Pancreas (tissue), 10 donors: Measurements from ENCODE around the gene DGKK. TPM values are rescaled to one million over a fixed set of nuclear protein-coding genes. Genes with fewer than 3 reads are reported as not detected.
A peak's percentile ranks its signal among the peaks of the same experiment; 100 is the strongest.

Experiments
- ATAC-seq, 4 donors: fragments of 200-7000 bp; cut with Tn5 transposase; one replicate each; pipeline versions ENCODE4 v1.8.0 to v1.9.1; 2020; ENCODE audit warnings: mild to moderate bottlenecking in 4 of 4, moderate library complexity in 4 of 4
- DNase-seq, 6 donors: peaks; one replicate each; pipeline ENCODE4 v3.0.0-alpha.2; 2020
- FAIRE-seq: peaks from 2 replicates; lab custom pipeline; 2012; peaks lifted over from hg19 to GRCh38; lab: Jason Lieb, UNC
- H3K27ac ChIP-seq, 4 donors: fragments of 200-600 bp; sonication (generic); 1 replicate in 3 of 4; 2 replicates in 1 of 4; pipeline versions ENCODE4 v1.5.0 to v1.8.0; 2020
- H3K27me3 ChIP-seq, 4 donors: fragments of 200-600 bp; one replicate each; pipeline ENCODE4 v1.8.0; 2021
- H3K36me3 ChIP-seq, 3 donors: fragments of 200-600 bp; sonication (generic) in 1 of 3; one replicate each; pipeline versions ENCODE4 v1.5.0 to v1.8.0; 2020 to 2021
- H3K4me1 ChIP-seq, 3 donors: fragments of 200-600 bp; one replicate each; pipeline ENCODE4 v1.8.0; 2021
- H3K4me3 ChIP-seq, 4 donors: fragments of 200-600 bp; sonication (generic) in 2 of 4; one replicate each; pipeline versions ENCODE4 v1.5.0 to v1.8.0; 2020 to 2021
- H3K9me3 ChIP-seq, 4 donors: fragments of 200-600 bp; one replicate each; pipeline ENCODE4 v1.8.0; 2021
- WGBS, 2 donors: extraction: QIAGEN DNeasy Blood & Tissue Kit; methylation state at CpG; one replicate each; pipeline ENCODE4 v1.1.7; 2013; 5-methylcytosine and 5-hydroxymethylcytosine counted together
- intact Hi-C, 3 donors: fragments of 100-400 bp; cut with DNase I; formaldehyde crosslinking; loops; one replicate each; pipeline versions ENCODE4 v1.11.1 to v1.14.2; 2022
- polyA plus RNA-seq, 2 donors: library from polyadenylated mRNA; stranded (reverse); fragments of 200-250 nt; gene quantifications; one replicate each; pipeline ENCODE4 v1.2.3, GENCODE V29; 2013
- total RNA-seq, 6 donors: library from RNA; stranded (reverse); fragmentation: NEBNext Ultra II Directional in 4 of 6; extraction: Animal tissue kit (Norgen Biotek cat#: 25700) in 4 of 6; gene quantifications; one replicate each; pipeline versions ENCODE4 v1.2.1 to v1.2.4, GENCODE V29; 2021 to 2023
- TF ChIP-seq, protein P1 (sequence below), 4 donors: fragments of 200-600 bp; sonication (generic) in 3 of 4; IDR thresholded peaks; one replicate each; pipeline versions ENCODE4 v1.5.0 to v1.8.0; 2021; ENCODE audit warnings: antibody characterized with exemption in 4 of 4
- donor health status: healthy with polysubstance abuse.
- donor health status: DM: no; HTN: no; CAD: no; lungs with moderate emphysema.
- donor health status: DM: no; HTN: no; CAD: no.
- donor health status: control.
- donor health status: control.
- donor health status: Bipolar disorder and iron deficiency.
- donor health status: DM: yes; HTN: yes; CAD: no.
- donor health status: DM: no; HTN: no; CAD: no.
- donor health status: DM: no; HTN: no; CAD: no.
- donor health status: DM: yes; HTN: yes; CAD: no.

DGKK gene
- total and polyA plus RNA-seq, 8 donors, result not detected

DNA sequence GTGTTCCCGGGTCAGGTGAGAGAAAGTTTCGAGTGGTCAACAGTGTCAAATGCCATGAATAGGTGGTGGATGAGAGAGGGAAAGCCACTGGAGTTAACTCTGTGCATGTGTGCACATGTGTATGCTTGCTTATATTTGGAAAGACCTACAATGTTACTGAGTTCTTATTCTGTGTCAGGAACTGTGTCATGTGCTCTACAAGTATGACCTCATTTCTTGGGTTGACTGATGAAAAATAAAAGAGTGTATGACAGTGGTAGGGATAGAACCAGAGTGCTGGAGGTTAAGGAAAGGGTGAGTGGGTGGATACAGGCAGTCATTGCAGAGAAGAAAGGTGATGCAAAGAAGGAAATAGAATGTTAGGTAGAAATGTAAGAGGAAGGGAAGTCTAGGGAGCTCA lies 22.1 kb upstream of the DGKK start:
- intact Hi-C loops, result no loop called here
- Histone ChIP-seq H3K36me3 (no peaks in the 10 kb centered on the region), H3K27me3 (peaks cover 0 to 23% (median 0%) of the 10 kb centered on the region in 4 donors), H3K9me3 (no peaks in the 10 kb centered on the region), H3K27ac (no peak overlapping the region), H3K4me1 (no peaks in the 10 kb centered on the region), H3K4me3 (no peak overlapping the region)
- ATAC-seq, result no peak
- TF ChIP-seq, protein P1, sequence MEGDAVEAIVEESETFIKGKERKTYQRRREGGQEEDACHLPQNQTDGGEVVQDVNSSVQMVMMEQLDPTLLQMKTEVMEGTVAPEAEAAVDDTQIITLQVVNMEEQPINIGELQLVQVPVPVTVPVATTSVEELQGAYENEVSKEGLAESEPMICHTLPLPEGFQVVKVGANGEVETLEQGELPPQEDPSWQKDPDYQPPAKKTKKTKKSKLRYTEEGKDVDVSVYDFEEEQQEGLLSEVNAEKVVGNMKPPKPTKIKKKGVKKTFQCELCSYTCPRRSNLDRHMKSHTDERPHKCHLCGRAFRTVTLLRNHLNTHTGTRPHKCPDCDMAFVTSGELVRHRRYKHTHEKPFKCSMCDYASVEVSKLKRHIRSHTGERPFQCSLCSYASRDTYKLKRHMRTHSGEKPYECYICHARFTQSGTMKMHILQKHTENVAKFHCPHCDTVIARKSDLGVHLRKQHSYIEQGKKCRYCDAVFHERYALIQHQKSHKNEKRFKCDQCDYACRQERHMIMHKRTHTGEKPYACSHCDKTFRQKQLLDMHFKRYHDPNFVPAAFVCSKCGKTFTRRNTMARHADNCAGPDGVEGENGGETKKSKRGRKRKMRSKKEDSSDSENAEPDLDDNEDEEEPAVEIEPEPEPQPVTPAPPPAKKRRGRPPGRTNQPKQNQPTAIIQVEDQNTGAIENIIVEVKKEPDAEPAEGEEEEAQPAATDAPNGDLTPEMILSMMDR (IDR thresholded peaks at IDR 0.05), result no peak
- DNase-seq, result no peak
- FAIRE-seq, result no peak
- 36 to 40% methylated on average over 2 of the region's 2 CpGs for WGBS, 2 donors

DNA sequence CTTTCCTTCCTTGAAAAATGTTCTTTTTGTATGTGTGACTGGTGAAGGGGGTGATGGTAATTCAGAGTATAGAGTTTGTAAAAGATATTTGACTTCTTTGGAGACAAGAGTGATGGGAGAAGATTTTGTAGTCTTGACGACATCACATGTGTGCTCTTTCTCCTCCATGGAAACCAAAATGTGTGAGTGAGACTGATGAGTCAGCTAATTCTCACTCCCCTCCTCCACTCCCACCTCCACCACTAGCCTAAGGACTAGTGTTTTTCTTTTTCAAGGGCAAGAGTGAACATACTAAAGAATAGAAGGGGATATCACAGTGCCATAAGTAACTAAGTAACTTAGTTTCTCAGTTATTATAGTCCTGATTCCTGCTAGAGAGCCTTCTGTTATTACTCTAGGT lies 14.0 kb upstream of the DGKK start:
- no peak for DNase-seq
- no peaks in the 10 kb centered on the region for H3K36me3 ChIP-seq
- ATAC-seq, result no peak
- no peak overlapping the region for H3K27ac ChIP-seq
- peaks cover 0 to 18% (median 0%) of the 10 kb centered on the region in 4 donors for H3K27me3 ChIP-seq
- no peak overlapping the region for H3K4me3 ChIP-seq
- no peaks in the 10 kb centered on the region for H3K9me3 ChIP-seq
- 61 to 69% methylated on average over 1 of the region's 1 CpG for WGBS, 2 donors
- TF ChIP-seq, protein P1 (IDR thresholded peaks at IDR 0.05), result no peak
- intact Hi-C loops, result no loop called here
- no peaks in the 10 kb centered on the region for H3K4me1 ChIP-seq
- FAIRE-seq, result no peak

DNA sequence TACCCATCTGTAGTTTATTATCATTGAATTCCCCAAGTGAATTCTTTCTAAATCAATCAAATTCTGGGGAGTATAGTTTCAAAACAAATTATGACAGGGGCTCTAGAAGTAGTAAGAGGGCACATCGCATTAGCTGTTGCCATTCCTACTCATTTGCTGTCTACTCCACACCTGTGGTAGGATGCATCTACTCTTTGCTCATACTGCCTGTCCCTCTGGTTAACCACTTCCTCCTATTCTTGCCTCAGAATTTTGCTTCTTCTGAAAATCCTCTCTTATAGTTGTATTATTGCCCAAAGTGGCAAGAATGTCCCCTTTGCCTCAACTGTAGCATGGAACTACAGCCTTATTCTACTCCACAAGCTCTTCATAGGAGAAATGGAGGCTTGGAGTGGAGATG lies 12.7 kb upstream of the DGKK start:
- FAIRE-seq, result no peak
- Histone ChIP-seq H3K4me1 (no peaks in the 10 kb centered on the region), H3K4me3 (no peak overlapping the region), H3K36me3 (no peaks in the 10 kb centered on the region), H3K27me3 (peaks cover 0 to 22% (median 0%) of the 10 kb centered on the region in 4 donors), H3K9me3 (no peaks in the 10 kb centered on the region), H3K27ac (no peak overlapping the region)
- intact Hi-C loops, result no loop called here
- 67 to 83% methylated on average over 1 of the region's 1 CpG for WGBS, 2 donors
- DNase-seq, result no peak
- no peak for ATAC-seq
- TF ChIP-seq, protein P1 (IDR thresholded peaks at IDR 0.05), result no peak

DNA sequence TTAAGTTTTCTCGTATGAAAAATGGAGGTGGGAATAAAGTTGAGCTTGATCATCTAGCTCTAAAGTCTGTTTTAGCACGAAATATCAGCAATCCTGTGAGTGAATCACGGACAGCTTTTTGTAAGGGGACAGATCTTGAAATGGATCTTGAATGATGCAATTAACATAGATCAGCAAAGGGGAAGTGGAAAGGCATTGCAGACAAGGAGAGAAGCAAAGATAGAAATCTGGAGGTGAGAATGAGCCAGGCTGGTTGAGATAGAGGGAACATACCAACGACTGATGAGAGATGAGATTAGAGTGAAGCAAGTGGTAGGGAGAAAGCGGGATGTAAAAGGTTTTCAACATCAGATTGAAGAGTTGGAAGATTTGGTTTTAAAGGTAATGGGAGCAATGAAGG lies 4.6 kb upstream of the DGKK start:
- intact Hi-C loops, result no loop called here
- ATAC-seq (no peak), DNase-seq (no peak), FAIRE-seq (no peak)
- TF ChIP-seq, protein P1 (IDR thresholded peaks at IDR 0.05), result no peak
- H3K4me3 ChIP-seq, result no peak overlapping the region
- H3K9me3 ChIP-seq, result no peaks in the 10 kb centered on the region
- H3K4me1 ChIP-seq, result no peaks in the 10 kb centered on the region
- H3K36me3 ChIP-seq, result no peaks in the 10 kb centered on the region
- no peak overlapping the region for H3K27ac ChIP-seq
- H3K27me3 ChIP-seq, result peaks cover 0 to 44% (median 6%) of the 10 kb centered on the region in 4 donors
- WGBS, 2 donors, result 30 to 40% methylated on average over 5 of the region's 5 CpGs

DNA sequence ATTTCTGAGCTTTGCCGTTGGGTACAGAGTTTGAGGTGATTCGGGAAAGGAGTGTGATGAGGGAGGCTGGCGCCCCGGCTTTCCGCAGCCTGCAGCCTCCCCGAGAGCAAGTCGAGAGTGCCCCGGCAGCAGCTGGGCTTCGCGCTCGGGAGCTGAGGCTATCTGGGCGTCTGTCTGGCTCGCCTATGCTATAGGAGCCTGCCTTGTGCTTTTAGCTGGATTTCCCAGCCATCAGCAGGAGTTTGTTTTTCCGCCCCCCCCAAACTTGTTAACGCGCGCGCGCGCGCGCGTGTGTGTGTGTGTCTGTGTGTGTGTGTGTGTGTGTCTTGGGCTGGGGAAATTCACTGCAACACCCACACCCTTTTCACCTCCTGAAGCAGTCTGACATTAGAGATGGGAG lies 765 bp upstream of the DGKK start:
- DNase-seq (peak in 1 of 6 donors; percentile 51), ATAC-seq (no peak), FAIRE-seq (no peak)
- H3K27me3 ChIP-seq, result peaks cover 0 to 54% (median 10%) of the 10 kb centered on the region in 4 donors
- no peak overlapping the region for H3K4me3 ChIP-seq
- H3K27ac ChIP-seq, result no peak overlapping the region
- 2 to 27% methylated on average over 23 of the region's 23 CpGs for WGBS, 2 donors
- H3K36me3 ChIP-seq, result no peaks in the 10 kb centered on the region
- no peaks in the 10 kb centered on the region for H3K9me3 ChIP-seq
- intact Hi-C loops, result no loop called here
- H3K4me1 ChIP-seq, result no peaks in the 10 kb centered on the region
- TF ChIP-seq, protein P1 (IDR thresholded peaks at IDR 0.05), result no peak
